ENCODE measurements around the gene TTLL12. TPM values are rescaled to one million over a fixed set of nuclear protein-coding genes. Genes with fewer than 3 reads are reported as not detected.

The TTLL12 gene
- total and polyA plus RNA-seq, 2 donors from 2014 or later: 11.5 to 26.3 TPM

- no peak overlapping the region for H3K27ac ChIP-seq (ENCODE audit: low read depth in 2 of 2, low read length in 2 of 2)
- FAIRE-seq: no peak
- no peaks in the 10 kb centered on the region for H3K9me3 ChIP-seq (ENCODE audit: control insufficient read depth in 2 of 3, insufficient read depth in 1 of 3, low read length in 3 of 3)
- intact Hi-C loops (cut with DNase I): no loop called here
- H3K36me3 ChIP-seq (ENCODE audit: control insufficient read depth in 2 of 3, insufficient read depth in 3 of 3, low read length in 3 of 3): no peaks in the 10 kb centered on the region
- H3K9ac ChIP-seq (ENCODE audit: low read length in 3 of 3): no peak overlapping the region
- TF ChIP-seq, protein P1, sequence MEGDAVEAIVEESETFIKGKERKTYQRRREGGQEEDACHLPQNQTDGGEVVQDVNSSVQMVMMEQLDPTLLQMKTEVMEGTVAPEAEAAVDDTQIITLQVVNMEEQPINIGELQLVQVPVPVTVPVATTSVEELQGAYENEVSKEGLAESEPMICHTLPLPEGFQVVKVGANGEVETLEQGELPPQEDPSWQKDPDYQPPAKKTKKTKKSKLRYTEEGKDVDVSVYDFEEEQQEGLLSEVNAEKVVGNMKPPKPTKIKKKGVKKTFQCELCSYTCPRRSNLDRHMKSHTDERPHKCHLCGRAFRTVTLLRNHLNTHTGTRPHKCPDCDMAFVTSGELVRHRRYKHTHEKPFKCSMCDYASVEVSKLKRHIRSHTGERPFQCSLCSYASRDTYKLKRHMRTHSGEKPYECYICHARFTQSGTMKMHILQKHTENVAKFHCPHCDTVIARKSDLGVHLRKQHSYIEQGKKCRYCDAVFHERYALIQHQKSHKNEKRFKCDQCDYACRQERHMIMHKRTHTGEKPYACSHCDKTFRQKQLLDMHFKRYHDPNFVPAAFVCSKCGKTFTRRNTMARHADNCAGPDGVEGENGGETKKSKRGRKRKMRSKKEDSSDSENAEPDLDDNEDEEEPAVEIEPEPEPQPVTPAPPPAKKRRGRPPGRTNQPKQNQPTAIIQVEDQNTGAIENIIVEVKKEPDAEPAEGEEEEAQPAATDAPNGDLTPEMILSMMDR (IDR thresholded peaks at IDR 0.05; ENCODE audit: borderline replicate concordance, extremely low read depth, insufficient read depth): no peak
- DNase-seq: peak in 2 of 5 donors; percentile 7 to 27
- no peaks in the 10 kb centered on the region for H3K27me3 ChIP-seq (ENCODE audit: control insufficient read depth, insufficient read depth, low read length)
- no peak overlapping the region for H3K4me3 ChIP-seq (ENCODE audit: low read length in 3 of 3)
- no peaks in the 10 kb centered on the region for H3K4me1 ChIP-seq (ENCODE audit: control insufficient read depth in 2 of 3, insufficient read depth in 2 of 3, low read depth in 1 of 3, low read length in 3 of 3)
Measured at GRCh38 chr22:43202756-43203410, 15.9 kb upstream of the TTLL12 start.

DNA sequence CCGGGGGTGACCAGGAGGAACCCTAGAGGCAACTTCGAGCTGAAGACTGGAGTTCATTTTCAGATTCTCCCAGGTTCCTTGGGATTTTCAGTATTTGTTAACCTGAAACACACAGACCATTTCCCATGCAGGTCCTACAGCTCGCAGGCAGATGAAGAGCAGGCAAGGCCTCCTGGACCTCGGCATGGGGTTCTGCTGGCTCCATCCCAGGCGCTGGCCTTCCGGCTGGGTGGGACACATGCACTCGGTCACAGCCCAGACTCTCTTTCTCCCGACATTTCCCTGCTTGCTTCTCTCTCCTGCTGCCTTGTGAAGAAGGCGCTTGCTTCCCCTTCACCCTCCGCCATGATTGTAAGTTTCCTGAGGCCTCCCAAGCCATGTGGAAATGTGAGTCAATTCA, 15.4 kb upstream of the TTLL12 start:
- Histone ChIP-seq H3K4me3 (ENCODE audit: low read length in 3 of 3) (no peak overlapping the region), H3K9me3 (ENCODE audit: control insufficient read depth in 2 of 3, insufficient read depth in 1 of 3, low read length in 3 of 3) (no peaks in the 10 kb centered on the region), H3K9ac (ENCODE audit: low read length in 3 of 3) (no peak overlapping the region), H3K27ac (ENCODE audit: low read depth in 2 of 2, low read length in 2 of 2) (no peak overlapping the region), H3K27me3 (ENCODE audit: control insufficient read depth, insufficient read depth, low read length) (no peaks in the 10 kb centered on the region), H3K36me3 (ENCODE audit: control insufficient read depth in 2 of 3, insufficient read depth in 3 of 3, low read length in 3 of 3) (no peaks in the 10 kb centered on the region), H3K4me1 (ENCODE audit: control insufficient read depth in 2 of 3, insufficient read depth in 2 of 3, low read depth in 1 of 3, low read length in 3 of 3) (no peaks in the 10 kb centered on the region)
- TF ChIP-seq, protein P1 (IDR thresholded peaks at IDR 0.05; ENCODE audit: borderline replicate concordance, extremely low read depth, insufficient read depth): no peak
- FAIRE-seq: no peak
- DNase-seq: peak in 1 of 5 donors; percentile 45
- intact Hi-C loops (cut with DNase I): no loop called here

DNA sequence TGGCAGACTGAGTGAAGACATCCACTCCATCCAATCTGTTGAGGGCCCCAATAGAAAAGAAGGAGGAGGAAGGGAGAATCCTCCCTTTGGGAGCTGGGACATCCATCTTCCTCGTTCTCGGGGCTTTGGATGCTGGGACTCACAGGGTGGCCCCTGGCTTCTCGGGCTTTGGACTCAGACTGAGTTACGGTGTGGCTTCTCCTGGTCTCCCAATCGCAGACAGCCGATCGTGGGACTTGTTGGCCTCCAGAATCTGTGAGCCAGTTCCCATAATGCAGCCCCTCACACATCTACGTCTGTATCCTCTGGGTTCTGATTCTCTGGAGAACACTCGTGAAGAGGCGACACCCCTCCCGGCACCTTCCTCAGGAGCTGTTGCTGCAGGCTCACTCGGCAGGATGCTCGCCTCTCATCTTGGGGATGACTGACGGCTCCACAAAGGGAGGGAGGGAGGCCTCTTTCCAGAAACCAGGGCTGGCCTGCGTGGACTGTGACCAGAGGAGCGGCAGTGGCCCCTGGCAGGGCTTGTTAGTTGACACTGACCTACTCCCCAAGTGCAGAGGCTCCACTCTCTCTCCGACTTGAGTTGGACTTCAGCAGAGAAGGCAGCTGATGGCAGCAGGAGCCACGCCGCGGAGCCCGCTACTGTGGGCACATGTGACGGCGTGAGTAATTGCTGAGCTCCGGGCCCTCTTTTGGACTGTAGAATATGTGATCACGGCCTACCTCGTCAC, 14.7 kb upstream of the TTLL12 start:
- no peak overlapping the region for H3K4me3 ChIP-seq (ENCODE audit: low read length in 3 of 3)
- H3K27me3 ChIP-seq (ENCODE audit: control insufficient read depth, insufficient read depth, low read length): no peaks in the 10 kb centered on the region
- H3K36me3 ChIP-seq (ENCODE audit: control insufficient read depth in 2 of 3, insufficient read depth in 3 of 3, low read length in 3 of 3): no peaks in the 10 kb centered on the region
- peak in 1 of 5 donors; percentile 63 for DNase-seq
- no peak for FAIRE-seq
- TF ChIP-seq, protein P1 (IDR thresholded peaks at IDR 0.05; ENCODE audit: borderline replicate concordance, extremely low read depth, insufficient read depth): no peak
- intact Hi-C loops (cut with DNase I): no loop called here
- H3K4me1 ChIP-seq (ENCODE audit: control insufficient read depth in 2 of 3, insufficient read depth in 2 of 3, low read depth in 1 of 3, low read length in 3 of 3): no peaks in the 10 kb centered on the region
- no peaks in the 10 kb centered on the region for H3K9me3 ChIP-seq (ENCODE audit: control insufficient read depth in 2 of 3, insufficient read depth in 1 of 3, low read length in 3 of 3)
- H3K9ac ChIP-seq (ENCODE audit: low read length in 3 of 3): no peak overlapping the region
- H3K27ac ChIP-seq (ENCODE audit: low read depth in 2 of 2, low read length in 2 of 2): no peak overlapping the region
